ENCODE results near the gene PRSS2. TPM values are rescaled to one million over a fixed set of nuclear protein-coding genes. Genes with fewer than 3 reads are reported as not detected.
A peak's percentile ranks its signal among the peaks of the same experiment; 100 is the strongest.

The PRSS2 gene
- total RNA-seq, 4 donors from 2014 or later, result 29.7 to 243 (median 208) TPM

GRCh38 chr7:142792129-142792528 lies 21.4 kb downstream of the PRSS2 start:
- no peak for TF ChIP-seq CTCF (IDR thresholded peaks at IDR 0.05)
- no peak for TF ChIP-seq POLR2A (IDR thresholded peaks at IDR 0.05)

GRCh38 chr7:142792593-142792992 lies 21.8 kb downstream of the PRSS2 start:
- no peak for DNase-seq
- TF ChIP-seq CTCF (IDR thresholded peaks at IDR 0.05), result no peak
- no peak for TF ChIP-seq POLR2A (IDR thresholded peaks at IDR 0.05)
- H3K36me3 ChIP-seq, result no peaks in the 10 kb centered on the region
- H3K9me3 ChIP-seq, result no peaks in the 10 kb centered on the region
- H3K4me3 ChIP-seq, result no peak overlapping the region
- peaks cover 0 to 13% (median 3%) of the 10 kb centered on the region in 4 donors for H3K4me1 ChIP-seq
- H3K27ac ChIP-seq, result peak overlapping the region in 1 of 4 donors; percentile 49
- H3K27me3 ChIP-seq, result peaks cover 0 to 12% of the 10 kb centered on the region in 2 donors

More at GRCh38 chr7:142792129-142792528, 21.4 kb downstream of the PRSS2 start:
- Histone ChIP-seq H3K27ac (peak overlapping the region in 2 of 4 donors; percentile 27 to 54), H3K27me3 (peaks cover 0 to 7% of the 10 kb centered on the region in 2 donors), H3K4me3 (no peak overlapping the region), H3K4me1 (peaks cover 0 to 9% (median under 1%) of the 10 kb centered on the region in 4 donors), H3K36me3 (no peaks in the 10 kb centered on the region), H3K9me3 (no peaks in the 10 kb centered on the region)
- no peak for DNase-seq

- H3K36me3 ChIP-seq, result no peaks in the 10 kb centered on the region
- no peak for TF ChIP-seq CTCF (IDR thresholded peaks at IDR 0.05)
- TF ChIP-seq POLR2A (IDR thresholded peaks at IDR 0.05), result no peak
- H3K27me3 ChIP-seq, result peaks cover 0 to 18% of the 10 kb centered on the region in 2 donors
- no peak overlapping the region for H3K4me3 ChIP-seq
- H3K4me1 ChIP-seq, result peaks cover 0 to 14% (median 4%) of the 10 kb centered on the region in 4 donors
- H3K9me3 ChIP-seq, result no peaks in the 10 kb centered on the region
- H3K27ac ChIP-seq, result peak overlapping the region in 1 of 4 donors; percentile 49
- DNase-seq, result no peak
Observed at GRCh38 chr7:142793156-142793555, 22.4 kb downstream of the PRSS2 start.

- no peaks in the 10 kb centered on the region for H3K36me3 ChIP-seq
- DNase-seq, result peak; percentile 46 to 86 (median 83)
- H3K9me3 ChIP-seq, result no peaks in the 10 kb centered on the region
- peaks cover 0 to 14% (median 4%) of the 10 kb centered on the region in 4 donors for H3K4me1 ChIP-seq
- H3K27ac ChIP-seq, result peak overlapping the region; percentile 78 to 97 (median 90)
- peak overlapping the region in 2 of 4 donors; percentile 62 to 74 for H3K4me3 ChIP-seq
- peaks cover 0 to 19% of the 10 kb centered on the region in 2 donors for H3K27me3 ChIP-seq
- TF ChIP-seq POLR2A (IDR thresholded peaks at IDR 0.05) (no peak), CTCF (IDR thresholded peaks at IDR 0.05) (no peak)
Observed at GRCh38 chr7:142795339-142795863, 24.6 kb downstream of the PRSS2 start.

DNA sequence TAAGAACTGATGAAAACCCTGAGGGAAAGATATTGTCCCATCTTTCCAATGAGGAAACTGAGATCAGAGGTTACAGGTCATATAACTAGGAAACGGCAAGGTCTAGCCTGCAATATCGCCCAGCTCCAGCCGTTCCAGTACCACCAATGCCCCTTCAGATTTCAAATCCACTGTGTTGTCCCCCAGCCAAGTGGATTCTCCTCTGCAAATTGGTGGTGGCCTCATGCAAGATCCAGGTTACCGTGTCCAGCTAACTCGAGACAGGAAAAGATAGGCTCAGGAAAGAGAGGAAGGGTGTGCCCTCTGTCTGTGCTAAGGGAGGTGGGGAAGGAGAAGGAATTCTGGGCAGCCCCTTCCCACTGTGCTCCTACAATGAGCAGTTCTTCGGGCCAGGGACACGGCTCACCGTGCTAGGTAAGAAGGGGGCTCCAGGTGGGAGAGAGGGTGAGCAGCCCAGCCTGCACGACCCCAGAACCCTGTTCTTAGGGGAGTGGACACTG lies 25.3 kb downstream of the PRSS2 start:
- no peak for DNase-seq
- Histone ChIP-seq H3K4me1 (peaks cover 0 to 14% (median 4%) of the 10 kb centered on the region in 4 donors), H3K27ac (peak overlapping the region; percentile 78 to 97 (median 90)), H3K27me3 (peaks cover 0 to 19% of the 10 kb centered on the region in 2 donors), H3K4me3 (peak overlapping the region; percentile 48 to 74 (median 56)), H3K9me3 (no peaks in the 10 kb centered on the region), H3K36me3 (no peaks in the 10 kb centered on the region)
- TF ChIP-seq POLR2A (IDR thresholded peaks at IDR 0.05), result no peak
- TF ChIP-seq CTCF (IDR thresholded peaks at IDR 0.05), result no peak
